K562 (cell line): ENCODE data around the gene MDC1. TPM values are rescaled to one million over a fixed set of nuclear protein-coding genes. Genes with fewer than 3 reads are reported as not detected.

Source experiments
- CBX1 ChIP-seq: sonication (generic); IDR thresholded peaks from 2 replicates; pipeline ENCODE4 v1.6.1; 2016; ENCODE audit warnings: antibody characterized with exemption, low read depth, mild to moderate bottlenecking
- CCNT2 ChIP-seq: IDR thresholded peaks from 2 replicates; pipeline ENCODE4 v1.6.1; 2011; ENCODE audit warnings: borderline replicate concordance, low read depth, mild to moderate bottlenecking, moderate library complexity, mixed read lengths, low read length; ENCODE audit not compliant: insufficient read length; ENCODE audit errors: extremely low read depth
- ELF2 ChIP-seq: fragments of 250-450 bp; sonication (Bioruptor Pico); IDR thresholded peaks from 2 replicates; pipeline ENCODE4 v1.5.0; 2021; ENCODE audit warnings: mild to moderate bottlenecking
- ESRRA ChIP-seq: fragments of 450-650 bp; IDR thresholded peaks from 2 replicates; pipeline ENCODE4 v1.6.1; 2014; ENCODE audit warnings: low read depth, mild to moderate bottlenecking, moderate library complexity, borderline replicate concordance
- HEY1 ChIP-seq: fragments of 250-450 bp; sonication (Bioruptor Pico); IDR thresholded peaks from 2 replicates; pipeline ENCODE4 v1.5.0; 2020; ENCODE audit warnings: mild to moderate bottlenecking, moderate library complexity, borderline replicate concordance
- ZNF143 ChIP-seq: sonication (generic); formaldehyde crosslinking; IDR thresholded peaks from 2 replicates; pipeline ENCODE4 v1.9.0; 2022; ENCODE audit warnings: mild to moderate bottlenecking, missing genetic modification reagents
- ZNF507 ChIP-seq: conservative IDR thresholded peaks from 2 replicates; pipeline ENCODE4 v1.6.1; 2017; ENCODE audit warnings: missing genetic modification characterization, missing compliant biosample characterization
- polyA plus RNA-seq, 8 experiments: library from polyadenylated mRNA; depleted of rRNA in 4 of 8; stranded (reverse) in 5 of 8; unstranded in 3 of 8; fragments of >200 nt; fragmentation: Nextera tagmentation in 2 of 8; fragmentation: Illumina TruSeq in 1 of 8; extraction: Ambion mirVana in 2 of 8; extraction: Trizol in 1 of 8; gene quantifications; 2 replicates each; pipeline versions ENCODE4 v1.2.1 to v1.2.3, GENCODE V29; 2011 to 2014; ENCODE audit warnings: inconsistent platforms in 1 of 8, missing spikeins in 1 of 8
- total RNA-seq, 7 experiments: library from RNA; depleted of rRNA in 6 of 7; stranded (reverse); fragments of >200 nt in 6 of 7; fragmentation: Illumina TruSeq in 2 of 7; extraction: Trizol in 2 of 7; gene quantifications; 2 replicates each; pipeline versions ENCODE4 v1.2.1 to v1.2.3, GENCODE V29; 2011 to 2021; ENCODE audit warnings: low replicate concordance in 1 of 7
- TF ChIP-seq, protein P1 (sequence below): fragments of 450-650 bp; IDR thresholded peaks from 2 replicates; pipeline ENCODE4 v1.6.1; 2018; ENCODE audit not compliant: partially characterized antibody
- TF ChIP-seq, protein P2 (sequence below): sonication (generic); formaldehyde crosslinking; IDR thresholded peaks from 2 replicates; pipeline ENCODE4 v1.8.0; 2023; ENCODE audit warnings: mild to moderate bottlenecking, missing genetic modification reagents
- TF ChIP-seq, protein P3 (sequence below): sonication (generic); formaldehyde crosslinking; IDR thresholded peaks from 2 replicates; pipeline ENCODE4 v1.8.1; 2022; ENCODE audit warnings: missing genetic modification reagents
- TF ChIP-seq, protein P4 (sequence below): fragments of 150-350 bp; IDR thresholded peaks from 2 replicates; pipeline ENCODE4 v1.6.1; 2014; ENCODE audit warnings: low read depth, mild to moderate bottlenecking, low read length, borderline replicate concordance
- TF ChIP-seq, protein P5 (sequence below): fragments of 250-450 bp; sonication (Bioruptor Pico); IDR thresholded peaks from 2 replicates; pipeline ENCODE4 v1.8.0; 2022; ENCODE audit warnings: inconsistent platforms, mild to moderate bottlenecking, moderate library complexity, borderline replicate concordance

MDC1 gene
- total and polyA plus RNA-seq, 9 of the 15 experiments (the other 6 are each of a cell fraction or from before 2014, with no cell fraction given) = 8.2 to 114 (median 20.0) TPM

DNA sequence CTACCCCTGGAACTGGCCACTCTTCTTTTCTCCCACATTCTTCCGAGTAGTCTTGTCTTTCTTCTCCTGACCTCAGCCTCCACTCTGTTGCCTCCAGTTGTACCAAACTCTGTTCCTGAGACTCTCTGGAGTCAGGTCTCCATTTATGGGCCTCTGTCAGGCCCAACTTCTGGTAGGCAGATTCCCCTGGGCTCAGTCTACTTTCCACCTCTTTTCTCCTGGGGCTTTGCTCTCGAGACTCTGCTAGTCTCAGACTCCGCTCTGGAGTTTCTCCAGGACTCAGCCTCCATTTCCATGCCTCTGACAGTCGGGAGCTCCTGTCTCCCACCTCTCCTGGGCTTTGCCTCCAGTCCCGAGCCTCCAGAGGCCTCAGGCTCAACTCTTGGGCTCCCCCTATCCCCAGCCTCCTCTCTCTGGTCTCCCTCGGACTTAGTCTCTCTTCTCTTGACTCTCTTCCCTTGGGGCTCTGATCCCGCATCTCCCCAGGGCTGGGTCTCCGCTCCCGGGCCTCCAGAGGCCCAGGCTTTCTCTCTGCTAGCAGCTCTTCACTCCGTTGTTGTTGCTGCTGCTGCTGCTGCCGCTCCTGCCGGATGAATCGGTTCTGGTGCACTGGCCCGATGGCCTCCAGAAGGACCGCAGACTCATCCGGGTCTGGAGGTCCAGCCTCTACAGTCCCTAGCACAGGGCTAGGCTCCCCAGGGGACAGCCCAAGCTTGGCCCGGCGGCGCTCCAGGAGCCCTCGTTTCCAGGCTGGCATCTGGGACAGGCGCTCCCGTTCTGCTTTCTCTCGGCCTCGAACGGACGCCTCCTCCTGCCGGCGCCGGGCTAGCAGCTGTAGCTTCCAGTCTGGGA lies 31.7 kb downstream of the MDC1 start (continued):
- TF ChIP-seq, protein P1, sequence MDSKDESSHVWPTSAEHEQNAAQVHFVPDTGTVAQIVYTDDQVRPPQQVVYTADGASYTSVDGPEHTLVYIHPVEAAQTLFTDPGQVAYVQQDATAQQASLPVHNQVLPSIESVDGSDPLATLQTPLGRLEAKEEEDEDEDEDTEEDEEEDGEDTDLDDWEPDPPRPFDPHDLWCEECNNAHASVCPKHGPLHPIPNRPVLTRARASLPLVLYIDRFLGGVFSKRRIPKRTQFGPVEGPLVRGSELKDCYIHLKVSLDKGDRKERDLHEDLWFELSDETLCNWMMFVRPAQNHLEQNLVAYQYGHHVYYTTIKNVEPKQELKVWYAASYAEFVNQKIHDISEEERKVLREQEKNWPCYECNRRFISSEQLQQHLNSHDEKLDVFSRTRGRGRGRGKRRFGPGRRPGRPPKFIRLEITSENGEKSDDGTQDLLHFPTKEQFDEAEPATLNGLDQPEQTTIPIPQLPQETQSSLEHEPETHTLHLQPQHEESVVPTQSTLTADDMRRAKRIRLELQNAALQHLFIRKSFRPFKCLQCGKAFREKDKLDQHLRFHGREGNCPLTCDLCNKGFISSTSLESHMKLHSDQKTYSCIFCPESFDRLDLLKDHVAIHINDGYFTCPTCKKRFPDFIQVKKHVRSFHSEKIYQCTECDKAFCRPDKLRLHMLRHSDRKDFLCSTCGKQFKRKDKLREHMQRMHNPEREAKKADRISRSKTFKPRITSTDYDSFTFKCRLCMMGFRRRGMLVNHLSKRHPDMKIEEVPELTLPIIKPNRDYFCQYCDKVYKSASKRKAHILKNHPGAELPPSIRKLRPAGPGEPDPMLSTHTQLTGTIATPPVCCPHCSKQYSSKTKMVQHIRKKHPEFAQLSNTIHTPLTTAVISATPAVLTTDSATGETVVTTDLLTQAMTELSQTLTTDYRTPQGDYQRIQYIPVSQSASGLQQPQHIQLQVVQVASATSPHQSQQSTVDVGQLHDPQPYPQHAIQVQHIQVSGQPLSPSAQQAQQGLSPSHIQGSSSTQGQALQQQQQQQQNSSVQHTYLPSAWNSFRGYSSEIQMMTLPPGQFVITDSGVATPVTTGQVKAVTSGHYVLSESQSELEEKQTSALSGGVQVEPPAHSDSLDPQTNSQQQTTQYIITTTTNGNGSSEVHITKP = no peak
- TF ChIP-seq CCNT2 = no peak
- TF ChIP-seq, protein P2, sequence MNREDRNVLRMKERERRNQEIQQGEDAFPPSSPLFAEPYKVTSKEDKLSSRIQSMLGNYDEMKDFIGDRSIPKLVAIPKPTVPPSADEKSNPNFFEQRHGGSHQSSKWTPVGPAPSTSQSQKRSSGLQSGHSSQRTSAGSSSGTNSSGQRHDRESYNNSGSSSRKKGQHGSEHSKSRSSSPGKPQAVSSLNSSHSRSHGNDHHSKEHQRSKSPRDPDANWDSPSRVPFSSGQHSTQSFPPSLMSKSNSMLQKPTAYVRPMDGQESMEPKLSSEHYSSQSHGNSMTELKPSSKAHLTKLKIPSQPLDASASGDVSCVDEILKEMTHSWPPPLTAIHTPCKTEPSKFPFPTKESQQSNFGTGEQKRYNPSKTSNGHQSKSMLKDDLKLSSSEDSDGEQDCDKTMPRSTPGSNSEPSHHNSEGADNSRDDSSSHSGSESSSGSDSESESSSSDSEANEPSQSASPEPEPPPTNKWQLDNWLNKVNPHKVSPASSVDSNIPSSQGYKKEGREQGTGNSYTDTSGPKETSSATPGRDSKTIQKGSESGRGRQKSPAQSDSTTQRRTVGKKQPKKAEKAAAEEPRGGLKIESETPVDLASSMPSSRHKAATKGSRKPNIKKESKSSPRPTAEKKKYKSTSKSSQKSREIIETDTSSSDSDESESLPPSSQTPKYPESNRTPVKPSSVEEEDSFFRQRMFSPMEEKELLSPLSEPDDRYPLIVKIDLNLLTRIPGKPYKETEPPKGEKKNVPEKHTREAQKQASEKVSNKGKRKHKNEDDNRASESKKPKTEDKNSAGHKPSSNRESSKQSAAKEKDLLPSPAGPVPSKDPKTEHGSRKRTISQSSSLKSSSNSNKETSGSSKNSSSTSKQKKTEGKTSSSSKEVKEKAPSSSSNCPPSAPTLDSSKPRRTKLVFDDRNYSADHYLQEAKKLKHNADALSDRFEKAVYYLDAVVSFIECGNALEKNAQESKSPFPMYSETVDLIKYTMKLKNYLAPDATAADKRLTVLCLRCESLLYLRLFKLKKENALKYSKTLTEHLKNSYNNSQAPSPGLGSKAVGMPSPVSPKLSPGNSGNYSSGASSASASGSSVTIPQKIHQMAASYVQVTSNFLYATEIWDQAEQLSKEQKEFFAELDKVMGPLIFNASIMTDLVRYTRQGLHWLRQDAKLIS (CRISPR knock-in tag) = no peak
- TF ChIP-seq, protein P3, sequence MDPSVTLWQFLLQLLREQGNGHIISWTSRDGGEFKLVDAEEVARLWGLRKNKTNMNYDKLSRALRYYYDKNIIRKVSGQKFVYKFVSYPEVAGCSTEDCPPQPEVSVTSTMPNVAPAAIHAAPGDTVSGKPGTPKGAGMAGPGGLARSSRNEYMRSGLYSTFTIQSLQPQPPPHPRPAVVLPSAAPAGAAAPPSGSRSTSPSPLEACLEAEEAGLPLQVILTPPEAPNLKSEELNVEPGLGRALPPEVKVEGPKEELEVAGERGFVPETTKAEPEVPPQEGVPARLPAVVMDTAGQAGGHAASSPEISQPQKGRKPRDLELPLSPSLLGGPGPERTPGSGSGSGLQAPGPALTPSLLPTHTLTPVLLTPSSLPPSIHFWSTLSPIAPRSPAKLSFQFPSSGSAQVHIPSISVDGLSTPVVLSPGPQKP (CRISPR knock-in tag) = no peak
- TF ChIP-seq ZNF507 (tag) = no peak
- TF ChIP-seq, protein P4, sequence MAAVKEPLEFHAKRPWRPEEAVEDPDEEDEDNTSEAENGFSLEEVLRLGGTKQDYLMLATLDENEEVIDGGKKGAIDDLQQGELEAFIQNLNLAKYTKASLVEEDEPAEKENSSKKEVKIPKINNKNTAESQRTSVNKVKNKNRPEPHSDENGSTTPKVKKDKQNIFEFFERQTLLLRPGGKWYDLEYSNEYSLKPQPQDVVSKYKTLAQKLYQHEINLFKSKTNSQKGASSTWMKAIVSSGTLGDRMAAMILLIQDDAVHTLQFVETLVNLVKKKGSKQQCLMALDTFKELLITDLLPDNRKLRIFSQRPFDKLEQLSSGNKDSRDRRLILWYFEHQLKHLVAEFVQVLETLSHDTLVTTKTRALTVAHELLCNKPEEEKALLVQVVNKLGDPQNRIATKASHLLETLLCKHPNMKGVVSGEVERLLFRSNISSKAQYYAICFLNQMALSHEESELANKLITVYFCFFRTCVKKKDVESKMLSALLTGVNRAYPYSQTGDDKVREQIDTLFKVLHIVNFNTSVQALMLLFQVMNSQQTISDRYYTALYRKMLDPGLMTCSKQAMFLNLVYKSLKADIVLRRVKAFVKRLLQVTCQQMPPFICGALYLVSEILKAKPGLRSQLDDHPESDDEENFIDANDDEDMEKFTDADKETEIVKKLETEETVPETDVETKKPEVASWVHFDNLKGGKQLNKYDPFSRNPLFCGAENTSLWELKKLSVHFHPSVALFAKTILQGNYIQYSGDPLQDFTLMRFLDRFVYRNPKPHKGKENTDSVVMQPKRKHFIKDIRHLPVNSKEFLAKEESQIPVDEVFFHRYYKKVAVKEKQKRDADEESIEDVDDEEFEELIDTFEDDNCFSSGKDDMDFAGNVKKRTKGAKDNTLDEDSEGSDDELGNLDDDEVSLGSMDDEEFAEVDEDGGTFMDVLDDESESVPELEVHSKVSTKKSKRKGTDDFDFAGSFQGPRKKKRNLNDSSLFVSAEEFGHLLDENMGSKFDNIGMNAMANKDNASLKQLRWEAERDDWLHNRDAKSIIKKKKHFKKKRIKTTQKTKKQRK = no peak
- no peak for TF ChIP-seq ZNF143
- TF ChIP-seq HEY1 (CRISPR knock-in tag) = no peak
- TF ChIP-seq, protein P5, sequence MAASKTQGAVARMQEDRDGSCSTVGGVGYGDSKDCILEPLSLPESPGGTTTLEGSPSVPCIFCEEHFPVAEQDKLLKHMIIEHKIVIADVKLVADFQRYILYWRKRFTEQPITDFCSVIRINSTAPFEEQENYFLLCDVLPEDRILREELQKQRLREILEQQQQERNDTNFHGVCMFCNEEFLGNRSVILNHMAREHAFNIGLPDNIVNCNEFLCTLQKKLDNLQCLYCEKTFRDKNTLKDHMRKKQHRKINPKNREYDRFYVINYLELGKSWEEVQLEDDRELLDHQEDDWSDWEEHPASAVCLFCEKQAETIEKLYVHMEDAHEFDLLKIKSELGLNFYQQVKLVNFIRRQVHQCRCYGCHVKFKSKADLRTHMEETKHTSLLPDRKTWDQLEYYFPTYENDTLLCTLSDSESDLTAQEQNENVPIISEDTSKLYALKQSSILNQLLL = no peak
- no peak for TF ChIP-seq CBX1
- TF ChIP-seq ELF2 = no peak
- 0 out of 2 replicates have a peak, but pooled peaks have one; percentile 7 for TF ChIP-seq ESRRA
